SK-N-SH (cell line): ENCODE measurements around the gene MST1.

ENCODE experiments used
- EZH2phosphoT487 ChIP-seq: fragments of 200-600 bp; sonication (generic); IDR thresholded peaks from 2 replicates; pipeline ENCODE4 v1.6.1; 2017; ENCODE audit warnings: low read depth, mixed run types, mild to moderate bottlenecking, antibody characterized with exemption, moderate library complexity, borderline replicate concordance
- GABPA ChIP-seq: IDR thresholded peaks from 2 replicates; pipeline ENCODE4 v1.4.0; 2012; ENCODE audit warnings: low read depth, mild to moderate bottlenecking
- JUND ChIP-seq: IDR thresholded peaks from 2 replicates; pipeline ENCODE4 v1.4.0; 2012
- POLR2AphosphoS5 ChIP-seq: IDR thresholded peaks from 2 replicates; pipeline ENCODE4 v1.6.1; 2012; ENCODE audit warnings: low read depth, low read length
- RAD21 ChIP-seq: IDR thresholded peaks from 2 replicates; pipeline ENCODE4 v1.6.1; 2012; ENCODE audit warnings: mild to moderate bottlenecking, low read length
- REST ChIP-seq: IDR thresholded peaks from 2 replicates; pipeline ENCODE4 v1.6.1; 2012; ENCODE audit warnings: mild to moderate bottlenecking, low read depth, low read length, moderate library complexity
- TAF1 ChIP-seq: IDR thresholded peaks from 2 replicates; pipeline ENCODE4 v1.6.1; 2012; ENCODE audit warnings: low read depth, mild to moderate bottlenecking, low read length, moderate library complexity, borderline replicate concordance
- TF ChIP-seq, protein P1 (sequence below): fragments of 200-600 bp; sonication (generic); IDR thresholded peaks from 2 replicates; pipeline ENCODE4 v1.6.1; 2017; ENCODE audit warnings: antibody characterized with exemption, mild to moderate bottlenecking, moderate library complexity

- TF ChIP-seq, protein P1, sequence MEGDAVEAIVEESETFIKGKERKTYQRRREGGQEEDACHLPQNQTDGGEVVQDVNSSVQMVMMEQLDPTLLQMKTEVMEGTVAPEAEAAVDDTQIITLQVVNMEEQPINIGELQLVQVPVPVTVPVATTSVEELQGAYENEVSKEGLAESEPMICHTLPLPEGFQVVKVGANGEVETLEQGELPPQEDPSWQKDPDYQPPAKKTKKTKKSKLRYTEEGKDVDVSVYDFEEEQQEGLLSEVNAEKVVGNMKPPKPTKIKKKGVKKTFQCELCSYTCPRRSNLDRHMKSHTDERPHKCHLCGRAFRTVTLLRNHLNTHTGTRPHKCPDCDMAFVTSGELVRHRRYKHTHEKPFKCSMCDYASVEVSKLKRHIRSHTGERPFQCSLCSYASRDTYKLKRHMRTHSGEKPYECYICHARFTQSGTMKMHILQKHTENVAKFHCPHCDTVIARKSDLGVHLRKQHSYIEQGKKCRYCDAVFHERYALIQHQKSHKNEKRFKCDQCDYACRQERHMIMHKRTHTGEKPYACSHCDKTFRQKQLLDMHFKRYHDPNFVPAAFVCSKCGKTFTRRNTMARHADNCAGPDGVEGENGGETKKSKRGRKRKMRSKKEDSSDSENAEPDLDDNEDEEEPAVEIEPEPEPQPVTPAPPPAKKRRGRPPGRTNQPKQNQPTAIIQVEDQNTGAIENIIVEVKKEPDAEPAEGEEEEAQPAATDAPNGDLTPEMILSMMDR = no peak
- TF ChIP-seq REST = no peak
- no peak for TF ChIP-seq RAD21
- no peak for TF ChIP-seq JUND
- no peak for TF ChIP-seq EZH2phosphoT487
- no peak for TF ChIP-seq GABPA
- TF ChIP-seq POLR2AphosphoS5 = no peak
- TF ChIP-seq TAF1 = no peak
Measured at GRCh38 chr3:49641292-49641691, 48.0 kb downstream of the MST1 start.
